HG02840 (cell line): ENCODE data around the gene ZFAND2A.
"Not testable (repeated sequence)": the region's sequence is repeated elsewhere in the genome, so short reads cannot be mapped to it uniquely, and the experiment has no call there.

Experiments used
- ATAC-seq: cut with Tn5 transposase; IDR thresholded peaks from one replicate; pipeline ENCODE4 v1.9.1; 2021; ENCODE audit warnings: mild to moderate bottlenecking, moderate library complexity, moderate number of reproducible peaks; ENCODE audit not compliant: unreplicated experiment, low FRiP score

Gene ZFAND2A

DNA sequence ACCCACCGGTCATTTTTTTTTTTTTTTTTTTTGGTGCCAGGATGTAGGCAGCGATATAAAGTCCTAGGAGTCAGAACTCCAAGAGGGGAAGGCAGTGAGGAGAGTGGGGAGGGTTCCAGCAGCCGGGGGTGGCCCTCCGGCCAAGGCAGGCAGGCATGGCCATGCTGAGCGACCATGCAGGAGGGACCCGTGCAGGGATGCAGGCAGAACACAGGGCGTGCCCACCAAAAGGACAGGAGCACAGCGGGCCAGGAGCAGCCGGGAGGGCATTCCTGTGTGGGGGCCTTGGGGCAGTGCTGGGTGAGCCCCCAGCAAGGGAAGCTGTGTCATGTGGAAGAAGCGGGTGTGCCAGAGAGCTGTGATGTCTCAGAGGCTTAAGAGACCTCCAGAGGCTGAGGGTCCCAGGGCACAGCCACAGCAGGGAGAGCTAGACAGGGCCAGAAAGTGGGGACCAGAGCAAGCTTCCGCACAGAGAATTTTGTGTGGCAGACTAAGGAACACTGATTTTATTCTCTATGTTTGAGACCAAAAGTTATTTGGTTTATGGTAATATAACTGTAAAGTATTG is 5.7 kb downstream of the ZFAND2A start:
- ATAC-seq, result no peak

DNA sequence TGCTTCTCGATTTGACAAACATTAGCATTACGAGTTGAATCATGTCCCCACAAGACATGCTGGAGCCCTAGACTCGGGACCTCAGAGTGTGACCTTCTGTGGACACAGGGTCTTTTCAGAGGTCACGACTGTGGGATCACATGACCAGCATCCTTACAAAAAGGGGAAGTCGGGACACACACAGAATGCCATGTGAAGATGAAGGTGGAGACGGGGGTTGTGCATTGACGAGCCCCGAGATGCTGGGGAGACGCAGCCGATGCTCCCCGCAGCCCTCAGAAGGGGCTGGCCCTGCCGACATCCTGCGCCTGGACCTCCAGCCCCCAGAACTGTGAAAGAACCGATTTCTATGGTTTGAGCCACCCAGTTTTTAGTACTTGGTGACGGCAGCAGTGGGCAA is 7.5 kb downstream of the ZFAND2A start:
- ATAC-seq, result no peak

DNA sequence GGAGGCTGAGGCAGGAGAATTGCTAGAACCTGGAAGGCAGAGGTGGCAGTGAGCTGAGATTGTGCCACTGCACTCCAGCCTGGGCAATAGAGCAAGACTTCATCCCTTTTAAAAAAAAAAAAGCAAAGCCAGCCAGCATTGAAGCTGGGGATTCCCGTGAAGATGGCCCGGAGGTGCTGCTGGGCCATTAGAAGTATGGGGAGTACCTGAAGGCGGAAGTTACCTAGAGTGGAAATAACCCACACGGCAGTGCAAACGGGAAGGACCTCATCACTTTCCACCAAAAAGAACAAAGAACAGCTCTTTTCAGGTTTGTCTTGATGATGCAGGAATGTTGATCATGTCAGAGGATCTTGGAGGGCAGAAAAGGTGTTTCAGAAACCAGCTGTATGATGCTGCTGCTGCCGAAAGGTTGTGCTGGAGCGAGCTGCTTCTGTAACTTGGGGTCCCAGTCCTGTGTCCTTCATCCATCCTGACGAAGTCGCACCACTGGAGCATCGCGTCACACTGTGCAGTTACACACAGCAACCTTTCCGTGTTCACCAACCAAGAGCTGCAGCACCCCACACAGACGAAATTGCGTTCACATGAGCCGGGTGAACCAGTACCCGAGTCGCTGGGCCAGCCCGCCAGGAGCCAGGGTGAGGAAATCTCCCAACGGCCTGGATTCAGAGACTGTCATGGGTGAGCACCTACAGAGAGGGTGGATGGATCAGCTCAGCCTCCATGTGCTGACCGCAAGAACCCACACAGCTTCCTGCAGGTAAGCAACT is 8.2 kb downstream of the ZFAND2A start:
- no peak for ATAC-seq

GRCh38 chr7:1151156-1151555 is 8.8 kb downstream of the ZFAND2A start:
- ATAC-seq, result no peak

DNA sequence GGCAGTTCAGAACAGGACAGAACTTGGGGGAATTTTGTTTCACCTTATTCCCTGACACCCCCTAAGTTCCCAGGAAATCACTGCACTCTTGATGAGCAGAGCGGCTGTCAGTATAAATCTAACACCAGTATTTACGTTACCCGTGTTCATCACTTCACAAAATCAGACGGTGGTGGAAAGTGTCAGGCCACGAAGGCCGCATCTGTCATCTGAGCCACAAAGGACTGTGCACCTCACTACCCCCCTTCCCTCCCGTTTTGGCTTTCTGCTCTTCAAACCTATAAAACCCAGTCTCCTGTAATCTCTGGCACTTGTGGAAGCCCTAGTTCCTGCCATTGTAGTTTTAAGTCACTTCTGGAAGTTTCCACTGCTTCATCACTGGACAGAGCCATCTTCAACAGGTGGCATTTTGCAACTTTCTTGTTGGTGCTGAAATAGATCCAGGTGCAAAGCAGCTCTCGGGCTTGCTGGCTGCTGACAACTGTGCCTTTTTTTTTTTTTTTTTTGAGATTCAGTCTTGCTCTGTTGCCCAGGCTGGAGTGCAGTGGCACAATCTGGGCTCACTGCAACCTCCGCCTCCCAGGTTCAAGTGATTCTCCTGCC is 9.5 kb downstream of the ZFAND2A start:
- no peak for ATAC-seq

- ATAC-seq, result no peak
Observed at GRCh38 chr7:1149351-1149794, 10.6 kb downstream of the ZFAND2A start.

GRCh38 chr7:1147873-1148272 is 12.1 kb downstream of the ZFAND2A start:
- ATAC-seq, result not testable (repeated sequence)

- no peak for ATAC-seq
Observed at GRCh38 chr7:1144269-1144771, 15.7 kb downstream of the ZFAND2A start.

DNA sequence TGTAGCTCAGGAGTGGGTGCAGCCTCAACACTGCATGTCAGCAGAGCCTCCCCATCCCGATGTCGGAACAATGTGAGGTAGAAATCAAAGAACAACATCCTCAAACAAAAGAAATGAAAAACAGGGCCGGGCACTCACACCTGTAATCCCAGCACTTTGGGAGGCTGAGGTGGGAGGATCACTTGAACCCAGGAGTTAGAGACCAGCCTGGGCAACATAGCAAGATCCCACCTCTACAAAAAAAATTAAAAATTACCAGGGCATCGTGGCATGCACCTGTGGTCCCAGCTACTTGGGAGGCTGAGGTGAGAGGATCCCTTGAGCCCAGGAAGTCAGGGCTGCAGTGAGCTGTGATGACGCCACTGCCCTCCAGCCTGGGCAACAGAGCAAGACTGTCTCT is 17.0 kb downstream of the ZFAND2A start:
- not testable (repeated sequence) for ATAC-seq

GRCh38 chr7:1142051-1142635 is 17.9 kb downstream of the ZFAND2A start:
- no peak for ATAC-seq

DNA sequence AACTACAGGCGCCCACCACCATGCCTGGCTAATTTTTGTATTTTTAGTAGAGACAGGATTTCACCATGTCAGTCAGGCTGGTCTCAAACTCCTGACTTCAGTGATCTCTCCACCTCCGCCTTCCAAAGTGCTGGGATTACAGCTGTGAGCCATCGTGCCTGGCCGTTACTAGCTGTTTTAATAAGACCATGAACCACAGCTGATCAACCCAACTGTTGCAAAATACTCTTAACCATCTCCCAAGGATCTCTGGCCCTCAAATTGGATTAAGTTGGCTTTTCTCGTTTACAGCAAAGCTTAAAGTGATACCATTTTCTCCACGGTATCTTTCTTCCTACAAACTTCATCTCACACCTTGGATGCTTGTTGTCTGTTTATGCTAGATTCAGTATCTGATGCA is 18.3 kb downstream of the ZFAND2A start:
- no peak for ATAC-seq

- ATAC-seq, result no peak
Observed at GRCh38 chr7:1140476-1141104, 19.4 kb downstream of the ZFAND2A start.

DNA sequence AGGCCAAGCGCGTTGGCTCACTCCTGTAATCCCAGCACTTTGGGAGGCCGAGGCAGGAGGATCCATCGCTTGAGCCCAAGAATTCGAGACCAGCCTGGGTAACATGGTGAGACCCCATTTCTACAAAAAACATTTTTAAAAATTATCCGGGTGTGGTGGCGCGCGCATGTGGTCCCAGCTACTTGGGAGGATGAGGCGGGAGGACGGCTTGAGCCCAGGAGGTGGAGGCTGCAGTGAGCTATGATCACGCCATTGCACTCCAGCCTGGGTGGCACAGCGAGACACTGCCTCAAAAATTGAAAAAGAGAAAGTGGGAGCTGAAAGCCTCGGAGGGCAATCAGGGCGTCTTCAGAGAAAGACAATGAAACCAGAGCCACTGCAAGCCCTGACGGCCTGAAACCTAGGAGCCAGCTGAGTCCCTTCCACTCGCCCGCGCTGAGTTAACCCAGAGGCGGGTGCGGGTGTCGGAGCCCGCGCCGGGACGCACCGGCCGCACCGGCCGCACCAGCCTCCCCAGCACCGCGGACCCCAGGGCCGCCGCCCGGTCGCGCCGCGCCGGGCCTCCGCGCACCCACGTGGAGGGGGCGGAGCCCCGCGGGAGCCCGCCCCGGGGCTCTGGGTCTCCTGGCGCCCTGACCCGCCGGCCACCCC is 22.4 kb downstream of the ZFAND2A start:
- peak; percentile 57 for ATAC-seq

- no peak for ATAC-seq
Observed at GRCh38 chr7:1136841-1137516, 23.0 kb downstream of the ZFAND2A start.

GRCh38 chr7:1134951-1135350 is 25.0 kb downstream of the ZFAND2A start:
- no peak for ATAC-seq

GRCh38 chr7:1131471-1132265 is 28.3 kb downstream of the ZFAND2A start:
- ATAC-seq, result no peak

- no peak for ATAC-seq
Observed at GRCh38 chr7:1130021-1130990, 29.7 kb downstream of the ZFAND2A start.

DNA sequence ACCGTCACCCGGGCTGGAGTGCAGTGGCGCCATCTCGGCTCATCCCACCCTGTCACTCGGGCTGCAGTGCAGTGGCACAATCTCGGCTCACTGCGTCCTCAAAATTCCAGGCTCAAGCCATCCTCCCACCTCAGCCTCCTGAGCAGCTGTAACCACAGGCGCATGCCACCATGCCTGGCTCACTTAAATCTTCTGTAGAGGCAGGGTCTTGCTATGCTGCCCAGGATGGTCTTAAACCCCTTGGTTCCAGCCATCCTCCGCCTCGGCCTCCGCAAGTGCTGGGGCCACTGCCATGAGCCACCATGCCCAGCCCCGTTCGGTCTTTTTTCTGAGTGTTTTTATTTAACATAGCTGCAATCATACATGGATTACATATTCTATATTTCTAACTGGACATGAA is 30.6 kb downstream of the ZFAND2A start:
- ATAC-seq, result no peak
